ENCODE results near the gene DLX3. TPM values are rescaled to one million over a fixed set of nuclear protein-coding genes. Genes with fewer than 3 reads are reported as not detected.

DLX3 gene
- polyA plus RNA-seq, 3 donors: 0.92 to 1.5 (median 1.1) TPM

- no peak for DNase-seq (ENCODE audit: extremely low read depth in 1 of 11, low read depth in 9 of 11, low spot score in 4 of 11)
Observed at GRCh38 chr17:50027172-50027880, 32.3 kb upstream of the DLX3 start.

- peak in 9 of 11 donors; percentile 53 to 79 (median 68) for DNase-seq (ENCODE audit: extremely low read depth in 1 of 11, low read depth in 9 of 11, low spot score in 4 of 11)
Observed at GRCh38 chr17:50026837-50027171, 31.8 kb upstream of the DLX3 start.

- DNase-seq (ENCODE audit: extremely low read depth in 1 of 11, low read depth in 9 of 11, low spot score in 4 of 11): no peak
Observed at GRCh38 chr17:50026046-50026675, 31.1 kb upstream of the DLX3 start.

DNA sequence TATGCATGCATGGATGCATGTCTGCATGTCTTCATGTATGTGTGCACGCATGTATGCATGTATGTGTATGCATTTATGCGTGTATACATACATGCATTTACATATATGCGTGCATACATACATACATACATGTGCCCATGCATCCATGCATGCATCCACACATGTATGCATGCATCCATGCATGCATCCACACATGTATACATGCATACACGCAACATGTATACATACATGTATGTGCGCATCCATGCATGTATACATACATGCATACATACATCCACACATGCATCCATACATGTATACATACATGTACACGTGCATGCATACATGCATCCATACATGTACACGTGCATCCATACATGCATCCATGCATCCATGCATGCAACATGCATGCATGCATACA lies 29.8 kb upstream of the DLX3 start:
- DNase-seq (ENCODE audit: extremely low read depth in 1 of 11, low read depth in 9 of 11, low spot score in 4 of 11): no peak

GRCh38 chr17:50023520-50023919 lies 28.5 kb upstream of the DLX3 start:
- no peak for DNase-seq (ENCODE audit: extremely low read depth in 1 of 11, low read depth in 9 of 11, low spot score in 4 of 11)

DNA sequence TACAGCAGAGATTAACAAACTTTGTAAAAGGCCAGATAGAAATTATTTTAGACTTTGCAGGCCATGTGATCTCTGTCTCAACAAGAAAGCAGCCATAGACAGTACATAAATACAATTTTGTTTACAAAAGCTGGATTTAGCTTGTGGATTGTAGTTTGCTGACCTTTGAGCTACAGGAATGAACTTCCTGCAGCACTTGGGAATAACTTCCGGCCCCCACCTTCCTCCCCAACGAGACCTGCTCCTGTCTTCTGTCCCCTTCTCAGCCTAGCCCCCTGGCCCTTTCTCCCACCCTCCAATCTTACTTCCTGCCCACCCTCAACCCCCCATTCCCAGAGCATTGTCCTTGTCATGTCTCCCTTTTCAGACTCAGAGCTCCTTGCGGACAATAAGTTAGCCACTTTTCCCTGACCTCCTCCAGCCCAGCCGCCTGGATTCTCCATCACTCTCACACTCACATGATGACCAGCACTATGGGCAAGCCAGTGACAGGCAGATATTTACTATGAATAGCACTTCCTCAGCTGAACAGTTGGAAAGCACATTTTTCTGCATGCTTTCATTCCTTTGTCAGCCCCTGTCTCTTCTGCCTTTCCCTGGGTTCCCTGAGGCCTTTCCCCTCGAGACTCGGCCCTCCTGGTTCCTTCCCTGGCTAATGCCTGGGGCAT lies 27.6 kb upstream of the DLX3 start:
- DNase-seq (ENCODE audit: extremely low read depth in 1 of 11, low read depth in 9 of 11, low spot score in 4 of 11): no peak

- no peak for DNase-seq (ENCODE audit: extremely low read depth in 1 of 11, low read depth in 9 of 11, low spot score in 4 of 11)
Observed at GRCh38 chr17:50021681-50022370, 26.8 kb upstream of the DLX3 start.

- no peak for DNase-seq (ENCODE audit: extremely low read depth in 1 of 11, low read depth in 9 of 11, low spot score in 4 of 11)
Observed at GRCh38 chr17:50020841-50021599, 26.0 kb upstream of the DLX3 start.

- no peak for DNase-seq (ENCODE audit: extremely low read depth in 1 of 11, low read depth in 9 of 11, low spot score in 4 of 11)
Observed at GRCh38 chr17:50018909-50019308, 23.9 kb upstream of the DLX3 start.

DNA sequence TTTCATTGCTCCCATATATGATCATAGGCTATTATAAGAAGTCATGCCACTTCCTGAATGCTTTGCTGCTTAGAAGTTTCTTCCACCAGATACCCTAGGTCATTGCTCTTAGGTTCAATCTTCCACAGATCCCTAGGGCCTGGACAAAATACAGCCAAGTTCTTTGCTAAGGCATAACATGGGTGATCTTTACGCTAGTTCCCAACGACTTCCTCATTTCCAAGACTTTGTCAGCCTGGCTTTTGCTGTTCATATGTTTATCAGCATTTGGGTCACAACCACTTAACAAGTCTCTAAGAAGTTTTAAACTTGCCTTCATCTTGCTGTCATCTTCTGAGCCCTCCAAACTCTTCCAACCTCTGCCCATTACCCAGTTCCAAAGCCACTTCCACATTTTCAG lies 20.1 kb upstream of the DLX3 start:
- no peak for DNase-seq (ENCODE audit: extremely low read depth in 1 of 11, low read depth in 9 of 11, low spot score in 4 of 11)

DNA sequence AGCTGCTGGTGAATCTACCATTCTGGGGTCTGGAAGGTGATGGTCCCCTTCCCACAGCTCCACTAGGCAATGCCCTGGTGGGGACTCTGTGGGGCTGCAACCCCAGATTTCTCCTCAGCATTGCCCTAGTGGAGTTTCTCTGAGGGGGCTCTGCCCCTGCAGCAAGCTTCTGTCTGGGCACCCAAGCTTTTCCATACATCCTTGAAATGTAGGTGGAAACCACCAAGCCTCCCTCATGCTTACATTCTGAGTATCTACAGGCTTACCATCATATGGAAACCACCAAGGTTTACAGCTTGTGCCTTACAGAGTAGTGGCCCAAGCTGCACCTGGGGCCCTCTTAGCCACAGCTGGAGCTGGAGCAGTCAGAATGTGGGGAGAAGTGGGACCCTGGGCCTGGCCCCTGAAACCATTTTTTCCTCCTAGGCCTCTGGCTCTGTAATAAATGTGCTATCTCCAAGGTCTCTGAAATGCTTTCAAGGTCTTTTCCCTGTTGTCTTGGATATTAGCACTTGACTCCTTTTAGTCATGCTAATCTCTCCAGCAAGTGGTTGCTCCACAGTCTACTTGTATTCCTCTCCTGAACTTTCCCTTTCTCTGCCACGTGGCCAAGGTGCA lies 19.6 kb upstream of the DLX3 start:
- no peak for DNase-seq (ENCODE audit: extremely low read depth in 1 of 11, low read depth in 9 of 11, low spot score in 4 of 11)

DNA sequence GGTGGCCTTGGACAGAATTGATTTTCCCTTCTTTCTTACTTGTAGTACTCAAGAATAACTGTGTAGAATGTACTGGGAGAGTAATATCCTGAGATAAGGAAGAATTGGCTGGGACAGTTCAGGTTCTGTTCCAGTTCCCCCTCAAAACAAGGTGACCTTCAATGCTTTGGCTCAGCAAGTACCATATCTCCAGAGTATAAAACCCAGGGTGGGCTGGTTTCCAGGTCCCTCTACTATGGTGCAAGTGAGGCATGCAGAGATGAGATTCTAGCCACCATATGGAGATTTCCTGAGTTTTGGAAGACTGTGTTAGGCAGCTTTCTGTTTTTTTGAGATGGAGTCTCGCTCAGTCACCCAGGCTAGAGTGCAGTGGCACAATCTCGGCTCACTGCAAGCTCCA lies 18.1 kb upstream of the DLX3 start:
- DNase-seq (ENCODE audit: extremely low read depth in 1 of 11, low read depth in 9 of 11, low spot score in 4 of 11): no peak

GRCh38 chr17:50009282-50009681 lies 14.3 kb upstream of the DLX3 start:
- DNase-seq (ENCODE audit: extremely low read depth in 1 of 11, low read depth in 9 of 11, low spot score in 4 of 11): no peak

DNA sequence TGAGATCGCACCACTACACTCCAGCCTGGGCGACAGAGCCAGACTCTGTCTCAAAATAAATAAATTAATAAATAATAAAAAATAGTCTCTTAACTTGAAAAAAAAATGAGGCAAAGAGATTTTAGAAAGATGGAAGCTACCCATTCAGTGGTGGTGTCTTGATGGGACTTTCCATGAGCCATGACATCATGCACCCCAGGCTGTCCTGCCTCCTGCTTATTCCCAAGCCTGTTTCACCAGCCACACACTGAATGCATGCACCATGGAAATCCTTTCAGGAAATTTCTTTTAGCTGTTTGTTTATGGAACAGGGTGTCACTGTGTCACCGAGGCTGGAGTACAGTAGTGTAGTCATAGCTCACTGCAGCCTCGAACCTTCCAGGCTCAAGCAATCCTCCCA lies 8.9 kb upstream of the DLX3 start:
- DNase-seq (ENCODE audit: extremely low read depth in 1 of 11, low read depth in 9 of 11, low spot score in 4 of 11): no peak

GRCh38 chr17:49998836-49999511 lies 4.0 kb upstream of the DLX3 start:
- DNase-seq (ENCODE audit: extremely low read depth in 1 of 11, low read depth in 9 of 11, low spot score in 4 of 11): no peak

DNA sequence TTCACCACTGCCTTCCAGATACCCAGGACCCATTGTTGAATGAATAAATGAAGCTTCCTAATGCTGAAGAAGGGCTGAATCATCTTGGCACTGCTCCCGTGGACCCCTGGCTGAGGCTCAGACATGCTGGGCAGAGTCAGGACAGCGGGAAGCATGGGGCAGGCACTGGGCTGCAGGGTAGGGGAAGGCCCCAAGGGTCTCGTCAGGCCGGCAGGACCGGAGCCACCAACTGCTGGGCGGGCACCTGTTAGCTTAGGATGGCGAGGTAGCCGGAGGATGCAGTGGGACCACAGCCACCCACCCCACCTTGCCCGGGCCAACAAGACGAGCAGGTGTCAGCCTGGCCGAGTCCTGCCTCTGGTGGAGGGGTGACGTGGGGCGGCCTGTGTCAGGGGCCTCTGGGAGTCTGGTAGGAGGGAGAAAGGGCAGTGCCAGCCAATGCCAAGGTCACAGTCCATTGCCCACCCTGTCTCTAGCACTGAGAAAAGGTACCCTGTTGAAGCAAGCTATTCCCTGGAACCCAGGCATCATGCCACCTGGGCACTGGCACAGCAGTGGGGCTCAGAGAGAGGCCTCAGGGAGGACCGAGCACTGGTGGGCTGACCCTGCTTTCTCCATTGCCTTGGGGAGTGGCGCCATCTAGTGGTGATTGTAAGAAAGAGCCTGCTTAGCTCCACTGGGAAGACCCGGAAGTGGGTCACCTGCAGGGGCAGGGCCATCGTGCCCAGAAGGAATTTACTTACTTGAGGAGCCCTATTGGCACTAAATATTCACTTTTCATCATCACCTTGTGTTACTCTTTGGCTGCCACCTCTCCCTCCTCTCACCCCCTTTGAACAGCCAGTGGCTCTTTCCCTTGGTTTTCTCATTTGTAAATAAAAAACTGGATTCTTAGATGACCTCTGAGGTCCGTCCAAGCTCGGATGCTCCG lies 3.0 kb upstream of the DLX3 start:
- peak; percentile 71 to 93 (median 84) for DNase-seq (ENCODE audit: extremely low read depth in 1 of 11, low read depth in 9 of 11, low spot score in 4 of 11)

DNA sequence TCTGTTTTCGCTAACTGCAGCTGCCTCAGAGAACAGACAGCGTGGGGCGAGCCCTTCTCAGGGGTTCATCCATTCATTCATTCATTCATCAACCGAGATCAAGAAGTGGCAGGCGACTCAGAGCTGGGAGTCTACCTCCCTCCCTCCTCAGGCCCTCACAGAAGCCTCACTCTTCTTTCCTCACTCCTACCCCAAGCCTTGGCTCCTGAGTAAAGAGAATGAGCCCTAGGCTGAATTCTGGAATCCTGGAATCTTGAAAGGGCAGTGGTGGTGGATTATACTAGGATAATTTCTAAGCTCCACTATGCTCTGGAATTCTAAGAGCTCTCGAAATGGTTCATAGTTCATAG lies 2.3 kb upstream of the DLX3 start:
- DNase-seq (ENCODE audit: extremely low read depth in 1 of 11, low read depth in 9 of 11, low spot score in 4 of 11): no peak

All from renal cortex interstitium (tissue), 11 donors.